ENCODE results near the gene PRKAR2B. TPM values are rescaled to one million over a fixed set of nuclear protein-coding genes. Genes with fewer than 3 reads are reported as not detected.

The PRKAR2B gene
- total and polyA plus RNA-seq, 2 experiments from 2014 or later: 14.8 to 31.5 TPM

DNA sequence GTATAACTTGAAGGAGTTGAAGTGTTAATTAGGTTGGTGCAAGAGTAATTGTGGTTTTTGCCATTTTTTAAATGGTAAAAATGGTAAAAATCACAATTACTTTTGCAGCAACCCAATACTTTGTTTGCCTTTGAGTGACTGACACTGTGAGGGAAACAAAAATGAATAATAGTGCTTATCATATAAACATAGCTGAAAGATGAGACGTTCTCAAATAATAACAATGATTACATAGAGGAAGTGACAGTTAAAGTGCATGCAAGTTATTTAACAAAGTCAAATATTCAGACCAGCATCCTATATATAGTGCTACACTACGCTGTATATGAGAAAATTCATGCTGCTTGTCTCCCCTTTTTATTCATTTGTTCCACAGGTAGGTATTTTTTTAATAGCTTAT, 119.6 kb downstream of the PRKAR2B start:
- 57% methylated on average over 2 of the region's 2 CpGs for WGBS (ENCODE audit: low lambda C conversion rate, missing lambda C conversion rate)
- Histone ChIP-seq H3K79me2 (no peaks in the 10 kb centered on the region), H3K9me2 (replicated peaks; ENCODE audit: insufficient read depth) (no peaks in the 10 kb centered on the region), H3K9me3 (ENCODE audit: low read depth) (no peaks in the 10 kb centered on the region), H3K4me3 (no peak overlapping the region), H3K27me3 (no peaks in the 10 kb centered on the region), H3K36me3 (replicated peaks; ENCODE audit: insufficient read depth, low read depth) (no peaks in the 10 kb centered on the region), H3K4me1 (ENCODE audit: insufficient read depth) (peaks cover 6% of the 10 kb centered on the region), H2AFZ (no peak overlapping the region), H3K27ac (no peak overlapping the region), H4K20me1 (ENCODE audit: insufficient read depth, poor library complexity, severe bottlenecking) (no peaks in the 10 kb centered on the region), H3K4me2 (no peak overlapping the region)
- no peak for TF ChIP-seq EZH2 (IDR thresholded peaks at IDR 0.05; ENCODE audit: borderline replicate concordance)
- TF ChIP-seq, protein P1, sequence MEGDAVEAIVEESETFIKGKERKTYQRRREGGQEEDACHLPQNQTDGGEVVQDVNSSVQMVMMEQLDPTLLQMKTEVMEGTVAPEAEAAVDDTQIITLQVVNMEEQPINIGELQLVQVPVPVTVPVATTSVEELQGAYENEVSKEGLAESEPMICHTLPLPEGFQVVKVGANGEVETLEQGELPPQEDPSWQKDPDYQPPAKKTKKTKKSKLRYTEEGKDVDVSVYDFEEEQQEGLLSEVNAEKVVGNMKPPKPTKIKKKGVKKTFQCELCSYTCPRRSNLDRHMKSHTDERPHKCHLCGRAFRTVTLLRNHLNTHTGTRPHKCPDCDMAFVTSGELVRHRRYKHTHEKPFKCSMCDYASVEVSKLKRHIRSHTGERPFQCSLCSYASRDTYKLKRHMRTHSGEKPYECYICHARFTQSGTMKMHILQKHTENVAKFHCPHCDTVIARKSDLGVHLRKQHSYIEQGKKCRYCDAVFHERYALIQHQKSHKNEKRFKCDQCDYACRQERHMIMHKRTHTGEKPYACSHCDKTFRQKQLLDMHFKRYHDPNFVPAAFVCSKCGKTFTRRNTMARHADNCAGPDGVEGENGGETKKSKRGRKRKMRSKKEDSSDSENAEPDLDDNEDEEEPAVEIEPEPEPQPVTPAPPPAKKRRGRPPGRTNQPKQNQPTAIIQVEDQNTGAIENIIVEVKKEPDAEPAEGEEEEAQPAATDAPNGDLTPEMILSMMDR (IDR thresholded peaks at IDR 0.05; ENCODE audit: poor library complexity): no peak
- DNase-seq (ENCODE audit: low spot score): no peak

DNA sequence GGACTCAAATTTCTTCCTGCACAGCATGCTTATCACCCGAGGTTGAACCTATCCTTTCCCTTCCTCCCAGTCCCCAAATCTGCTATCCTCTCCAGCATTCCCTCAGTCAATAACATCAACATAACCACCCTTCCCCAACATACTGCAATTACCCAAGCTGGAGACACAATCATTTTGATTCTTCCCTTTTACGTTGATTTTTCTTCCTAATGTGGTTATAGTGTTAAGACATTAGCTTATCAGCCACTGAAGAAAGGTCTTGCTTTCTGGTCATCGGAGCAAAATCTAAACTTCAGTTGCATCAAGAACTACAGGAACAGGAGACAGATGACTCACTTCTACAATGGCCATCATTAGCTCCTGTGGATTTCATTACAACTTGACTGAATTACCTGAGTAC, 120.8 kb downstream of the PRKAR2B start:
- Histone ChIP-seq H3K4me3 (no peak overlapping the region), H3K27ac (no peak overlapping the region), H3K4me1 (ENCODE audit: insufficient read depth) (peaks cover 6% of the 10 kb centered on the region), H2AFZ (no peak overlapping the region), H3K79me2 (peaks cover 4% of the 10 kb centered on the region), H3K9me3 (ENCODE audit: low read depth) (no peaks in the 10 kb centered on the region), H3K4me2 (no peak overlapping the region), H3K36me3 (replicated peaks; ENCODE audit: insufficient read depth, low read depth) (no peaks in the 10 kb centered on the region), H3K27me3 (no peaks in the 10 kb centered on the region), H4K20me1 (ENCODE audit: insufficient read depth, poor library complexity, severe bottlenecking) (peaks cover 5% of the 10 kb centered on the region), H3K9me2 (replicated peaks; ENCODE audit: insufficient read depth) (no peaks in the 10 kb centered on the region)
- WGBS (ENCODE audit: low lambda C conversion rate, missing lambda C conversion rate): 76% methylated on average over 3 of the region's 3 CpGs
- TF ChIP-seq EZH2phosphoT487 (IDR thresholded peaks at IDR 0.05; ENCODE audit: low read depth, severe bottlenecking, unreplicated experiment) (no peak), EZH2 (IDR thresholded peaks at IDR 0.05; ENCODE audit: borderline replicate concordance) (no peak)
- TF ChIP-seq, protein P1 (IDR thresholded peaks at IDR 0.05; ENCODE audit: poor library complexity): no peak
- no peak for DNase-seq (ENCODE audit: low spot score)

DNA sequence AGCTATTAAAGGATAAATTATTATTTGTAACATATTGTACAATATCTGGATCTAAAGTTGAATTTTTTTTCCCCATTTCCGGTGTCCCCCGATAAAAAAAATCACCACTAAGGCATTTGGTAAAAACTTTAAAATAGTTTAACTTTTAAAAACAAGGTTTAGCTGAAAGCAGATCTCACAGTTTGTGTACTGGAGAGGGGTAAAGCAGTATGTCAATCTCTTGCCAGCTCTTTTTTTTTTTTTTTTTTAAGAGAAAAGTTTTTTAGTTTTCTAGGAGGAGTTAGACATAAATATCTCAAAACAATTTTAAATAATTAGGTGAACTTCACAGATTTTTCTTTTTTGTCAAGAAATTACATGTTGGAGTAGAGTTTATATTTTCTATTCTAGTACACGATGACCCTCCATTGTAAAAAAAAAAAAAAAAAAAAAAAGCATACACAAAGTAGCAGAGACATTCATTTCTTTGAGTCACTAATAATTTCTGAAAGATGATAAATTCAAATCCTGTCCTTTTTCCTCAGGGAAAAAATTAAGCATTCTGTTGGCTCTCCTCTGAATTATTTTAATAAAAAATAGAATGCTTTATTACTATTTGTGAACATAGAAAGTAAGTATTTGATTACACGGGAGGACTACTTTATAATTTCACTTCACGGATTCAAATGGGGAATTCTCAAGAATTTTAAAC, 122.4 kb downstream of the PRKAR2B start:
- peak overlapping the region; percentile 72 for H3K4me2 ChIP-seq
- peaks cover 18% of the 10 kb centered on the region for H4K20me1 ChIP-seq (ENCODE audit: insufficient read depth, poor library complexity, severe bottlenecking)
- H3K27ac ChIP-seq: peak overlapping the region; percentile 92
- H3K36me3 ChIP-seq (replicated peaks; ENCODE audit: insufficient read depth, low read depth): no peaks in the 10 kb centered on the region
- peaks cover 19% of the 10 kb centered on the region for H3K79me2 ChIP-seq
- TF ChIP-seq EZH2phosphoT487 (IDR thresholded peaks at IDR 0.05; ENCODE audit: low read depth, severe bottlenecking, unreplicated experiment) (no peak), EZH2 (IDR thresholded peaks at IDR 0.05; ENCODE audit: borderline replicate concordance) (no peak)
- TF ChIP-seq, protein P1 (IDR thresholded peaks at IDR 0.05; ENCODE audit: poor library complexity): no peak
- WGBS (ENCODE audit: low lambda C conversion rate, missing lambda C conversion rate): 46% methylated on average over 5 of the region's 5 CpGs
- peak overlapping the region; percentile 28 for H3K4me3 ChIP-seq
- DNase-seq (ENCODE audit: low spot score): no peak
- H3K9me2 ChIP-seq (replicated peaks; ENCODE audit: insufficient read depth): no peaks in the 10 kb centered on the region
- H3K4me1 ChIP-seq (ENCODE audit: insufficient read depth): peaks cover 6% of the 10 kb centered on the region
- no peaks in the 10 kb centered on the region for H3K27me3 ChIP-seq
- peak overlapping the region; percentile 80 for H2AFZ ChIP-seq
- no peaks in the 10 kb centered on the region for H3K9me3 ChIP-seq (ENCODE audit: low read depth)

Data from hepatocyte (in vitro differentiated cells).